MM.1S (cell line): ENCODE results near the gene NME1.

Experiments
- CTCF ChIP-seq: fragments of 300-600 bp; sonication (generic); IDR thresholded peaks from 2 replicates; pipeline ENCODE4 v1.5.1; 2016; ENCODE audit warnings: antibody characterized with exemption, low read length, mixed read lengths
- EZH2phosphoT487 ChIP-seq: fragments of 300-600 bp; sonication (generic); IDR thresholded peaks from 2 replicates; pipeline ENCODE4 v1.6.1; 2018; ENCODE audit warnings: antibody characterized with exemption, low read length

- TF ChIP-seq CTCF (peak; percentile 82), EZH2phosphoT487 (no peak)
Measured at GRCh38 chr17:51166987-51167931, 13.9 kb downstream of the NME1 start.
